Measurements from ENCODE around the gene ATAT1. TPM values are rescaled to one million over a fixed set of nuclear protein-coding genes. Genes with fewer than 3 reads are reported as not detected.

Gene ATAT1
- total RNA-seq, 1 donor from 2014 or later: 13.3 TPM

DNA sequence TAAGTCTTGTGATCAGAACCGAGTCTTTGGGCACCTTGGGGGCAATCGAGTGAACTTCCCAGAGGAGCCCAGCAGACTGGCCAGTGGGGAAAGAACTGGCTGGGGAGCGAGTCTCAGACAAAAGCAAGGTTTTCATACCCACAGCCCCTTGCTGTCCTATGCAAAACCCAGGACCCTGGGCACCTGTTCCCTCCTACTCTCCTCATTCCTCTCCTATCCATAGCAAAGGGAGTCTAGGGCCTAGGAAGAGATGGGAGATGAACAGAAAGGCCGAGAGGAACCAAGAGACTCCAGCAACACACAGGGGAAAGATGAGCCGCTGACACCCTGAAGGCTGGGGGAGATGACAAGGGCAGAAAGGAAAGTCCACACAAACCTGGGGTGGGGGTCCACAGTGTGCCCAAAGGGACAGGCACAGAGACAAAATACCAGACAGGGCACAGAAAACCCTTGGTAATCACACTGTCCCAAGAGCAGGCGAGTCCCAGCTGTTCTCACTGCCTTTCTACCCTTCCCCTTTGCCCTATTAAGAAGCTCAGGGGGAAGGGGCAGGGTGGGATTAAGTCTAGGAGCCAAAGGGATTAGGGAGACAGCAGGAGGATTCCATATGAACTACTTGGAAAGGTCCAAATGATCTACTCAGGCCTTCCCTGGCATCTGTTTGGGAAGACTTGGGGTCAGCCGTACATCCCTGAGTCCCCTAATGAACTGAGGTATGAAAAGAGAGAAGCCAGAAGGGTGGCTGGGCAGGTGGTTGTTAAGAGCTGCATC, 53.3 kb downstream of the ATAT1 start:
- H3K36me3 ChIP-seq: peaks cover 0 to 30% of the 10 kb centered on the region in 2 donors
- peaks cover 68% of the 10 kb centered on the region for H3K4me1 ChIP-seq
- peak overlapping the region; percentile 92 for H3K27ac ChIP-seq

DNA sequence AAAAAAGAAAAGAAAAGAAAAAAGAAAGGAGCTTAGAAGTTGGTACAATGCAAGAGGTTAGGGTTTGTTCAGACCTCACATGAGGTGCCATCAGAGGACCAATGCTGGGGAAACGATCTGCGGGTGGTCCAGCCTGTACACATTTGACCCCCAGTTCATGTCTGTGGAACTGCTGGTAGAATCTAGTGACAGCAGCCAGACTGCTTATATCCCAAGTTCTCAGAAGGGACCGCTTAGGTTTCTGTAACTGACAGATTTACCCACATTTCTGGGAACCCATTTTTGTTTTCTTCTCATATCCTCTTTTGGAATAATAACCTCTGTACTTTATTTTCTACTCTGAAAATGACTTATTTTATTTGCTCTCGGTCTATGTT, 55.1 kb downstream of the ATAT1 start:
- no peaks in the 10 kb centered on the region for H3K9me3 ChIP-seq
- no peaks in the 10 kb centered on the region for H3K27me3 ChIP-seq
- peak overlapping the region; percentile 93 to 97 for H3K4me3 ChIP-seq
- H3K4me1 ChIP-seq: peaks cover 80% of the 10 kb centered on the region
- intact Hi-C loops (cut with DNase I): loop anchor here (10.0 kb wide), 2 partner anchors 67 to 203 kb away; partner anchors contain the start of genes DDR1, MRPS18B and PPP1R10
- peaks cover 0 to 20% of the 10 kb centered on the region in 2 donors for H3K36me3 ChIP-seq
- H3K27ac ChIP-seq: peak overlapping the region; percentile 92
- DNase-seq (ENCODE audit: extremely low spot score in 2 of 2): no peak
- TF ChIP-seq, protein P1, sequence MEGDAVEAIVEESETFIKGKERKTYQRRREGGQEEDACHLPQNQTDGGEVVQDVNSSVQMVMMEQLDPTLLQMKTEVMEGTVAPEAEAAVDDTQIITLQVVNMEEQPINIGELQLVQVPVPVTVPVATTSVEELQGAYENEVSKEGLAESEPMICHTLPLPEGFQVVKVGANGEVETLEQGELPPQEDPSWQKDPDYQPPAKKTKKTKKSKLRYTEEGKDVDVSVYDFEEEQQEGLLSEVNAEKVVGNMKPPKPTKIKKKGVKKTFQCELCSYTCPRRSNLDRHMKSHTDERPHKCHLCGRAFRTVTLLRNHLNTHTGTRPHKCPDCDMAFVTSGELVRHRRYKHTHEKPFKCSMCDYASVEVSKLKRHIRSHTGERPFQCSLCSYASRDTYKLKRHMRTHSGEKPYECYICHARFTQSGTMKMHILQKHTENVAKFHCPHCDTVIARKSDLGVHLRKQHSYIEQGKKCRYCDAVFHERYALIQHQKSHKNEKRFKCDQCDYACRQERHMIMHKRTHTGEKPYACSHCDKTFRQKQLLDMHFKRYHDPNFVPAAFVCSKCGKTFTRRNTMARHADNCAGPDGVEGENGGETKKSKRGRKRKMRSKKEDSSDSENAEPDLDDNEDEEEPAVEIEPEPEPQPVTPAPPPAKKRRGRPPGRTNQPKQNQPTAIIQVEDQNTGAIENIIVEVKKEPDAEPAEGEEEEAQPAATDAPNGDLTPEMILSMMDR (IDR thresholded peaks at IDR 0.05): no peak

More for the DNA sequence above, 53.3 kb downstream of the ATAT1 start:
- Histone ChIP-seq H3K9me3 (no peaks in the 10 kb centered on the region), H3K27me3 (no peaks in the 10 kb centered on the region), H3K4me3 (peak overlapping the region; percentile 9 to 21)
- intact Hi-C loops (cut with DNase I): loop anchor here (1.0 to 10.0 kb wide), 3 partner anchors 42 to 205 kb away; partner anchors contain the start of genes DDR1, MRPS18B and PPP1R10
- TF ChIP-seq POLR2A (IDR thresholded peaks at IDR 0.05) (no peak), POLR2AphosphoS5 (IDR thresholded peaks at IDR 0.05; ENCODE audit: insufficient read depth in 1 of 2, low read depth in 1 of 2) (no peak)
- TF ChIP-seq, protein P1 (IDR thresholded peaks at IDR 0.05): no peak
- no peak for DNase-seq (ENCODE audit: extremely low spot score in 2 of 2)

DNA sequence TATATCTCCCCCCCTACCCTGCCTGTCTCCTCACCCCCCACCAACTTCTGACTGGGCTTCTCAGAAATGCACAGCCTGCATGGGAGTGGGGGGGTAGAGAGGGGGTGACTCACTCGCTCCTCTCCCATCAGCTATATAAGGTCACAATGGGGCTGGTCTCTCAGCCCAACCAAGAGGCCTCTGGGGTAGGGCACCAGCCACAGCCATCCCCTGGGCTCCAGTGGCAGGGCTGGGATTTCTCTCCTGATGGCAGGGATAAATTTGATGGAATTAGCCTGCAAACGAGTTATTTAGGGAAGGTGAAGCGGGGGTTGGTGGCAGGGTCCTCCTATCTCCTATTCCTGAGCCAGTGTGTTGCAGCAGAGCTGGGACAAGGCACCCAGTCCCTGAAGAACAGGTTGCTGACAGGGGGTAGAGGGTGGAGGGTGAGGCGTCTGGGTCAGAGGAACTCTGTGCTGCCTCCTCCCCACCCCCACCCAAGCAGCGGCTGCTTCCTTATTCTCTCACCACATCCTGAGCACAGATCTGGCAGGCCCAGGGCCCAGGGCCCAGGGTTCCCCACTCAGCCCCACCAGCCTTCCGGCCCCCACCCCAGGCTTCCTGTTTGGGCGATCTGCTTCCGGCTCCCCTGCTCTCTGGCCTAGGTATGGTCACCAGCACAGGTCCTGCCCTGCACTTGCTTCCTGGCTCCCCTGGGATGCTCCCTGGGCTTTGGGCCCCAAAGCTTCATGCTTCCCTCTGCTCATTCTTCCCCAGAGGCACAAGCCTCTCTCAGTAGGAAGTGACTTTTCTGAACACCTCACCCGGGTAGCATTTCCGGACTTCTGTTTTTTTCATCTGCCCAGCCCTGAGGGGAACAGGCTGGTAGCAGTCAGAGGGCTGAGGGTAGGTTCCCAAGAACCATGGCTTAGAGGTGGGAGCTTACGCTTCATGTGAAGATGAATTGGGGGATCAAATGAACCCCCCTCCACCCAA, 55.8 kb downstream of the ATAT1 start:
- Histone ChIP-seq H3K36me3 (peaks cover 0 to 13% of the 10 kb centered on the region in 2 donors), H3K4me3 (peak overlapping the region; percentile 93 to 97), H3K9me3 (no peaks in the 10 kb centered on the region), H3K27me3 (no peaks in the 10 kb centered on the region), H3K27ac (peak overlapping the region; percentile 92), H3K4me1 (peaks cover 80% of the 10 kb centered on the region)
- TF ChIP-seq, protein P1 (IDR thresholded peaks at IDR 0.05): no peak
- TF ChIP-seq POLR2AphosphoS5 (IDR thresholded peaks at IDR 0.05; ENCODE audit: insufficient read depth in 1 of 2, low read depth in 1 of 2) (peak; percentile 22 to 77), POLR2A (IDR thresholded peaks at IDR 0.05) (peak in 1 of 2 donors; percentile 3)
- intact Hi-C loops (cut with DNase I): loop anchor here (10.0 kb wide), 2 partner anchors 68 to 202 kb away; partner anchors contain the start of genes DDR1, MRPS18B and PPP1R10
- DNase-seq (ENCODE audit: extremely low spot score in 2 of 2): no peak

DNA sequence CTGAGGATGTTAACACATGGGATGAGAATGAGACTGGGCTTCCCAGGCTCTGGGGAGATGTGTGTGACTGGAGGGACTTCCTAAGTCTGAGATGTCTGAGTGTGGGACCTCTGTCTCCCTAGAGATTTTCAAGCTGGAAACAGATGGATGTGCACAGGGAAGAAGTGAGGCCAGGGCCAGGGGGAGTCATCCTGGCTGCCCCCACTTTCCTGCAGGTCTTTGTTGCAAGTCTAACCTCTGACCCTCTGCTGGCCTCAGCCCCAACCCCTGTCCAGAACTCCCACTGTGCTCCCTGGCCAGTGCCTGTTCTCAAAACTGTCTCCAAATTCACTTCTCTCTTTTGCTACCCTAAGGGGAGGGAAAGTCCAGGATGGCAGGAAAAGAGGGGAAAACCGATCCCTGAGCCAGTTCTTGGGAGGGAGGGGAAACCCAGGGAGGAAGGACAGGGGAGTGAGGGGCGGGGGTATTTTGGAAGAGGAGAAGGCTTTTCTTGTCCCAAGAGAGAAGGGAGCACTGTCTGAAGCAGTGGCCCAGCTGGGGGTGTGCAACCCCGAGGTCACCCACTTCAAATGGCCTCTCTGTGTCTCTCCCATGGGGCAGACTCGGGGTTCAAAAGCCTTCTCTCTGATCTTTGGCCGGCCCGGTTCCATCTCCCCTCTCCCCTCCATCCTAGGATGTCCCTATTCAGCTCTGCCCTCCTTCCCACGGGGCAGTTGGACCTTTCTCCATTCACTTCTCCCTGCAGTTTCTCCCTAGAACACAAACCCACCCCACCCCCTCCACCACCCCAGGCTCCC, 56.7 kb downstream of the ATAT1 start:
- H3K4me1 ChIP-seq: peaks cover 86% of the 10 kb centered on the region
- intact Hi-C loops (cut with DNase I): loop anchor here (10.0 kb wide), 2 partner anchors 69 to 201 kb away; partner anchors contain the start of genes DDR1, MRPS18B and PPP1R10
- no peak for DNase-seq (ENCODE audit: extremely low spot score in 2 of 2)

More for the DNA sequence above, 56.7 kb downstream of the ATAT1 start:
- H3K9me3 ChIP-seq: no peaks in the 10 kb centered on the region
- peaks cover 0 to 4% of the 10 kb centered on the region in 2 donors for H3K36me3 ChIP-seq
- no peak for TF ChIP-seq POLR2A (IDR thresholded peaks at IDR 0.05)
- TF ChIP-seq POLR2AphosphoS5 (IDR thresholded peaks at IDR 0.05; ENCODE audit: insufficient read depth in 1 of 2, low read depth in 1 of 2): no peak
- TF ChIP-seq, protein P1 (IDR thresholded peaks at IDR 0.05): no peak
- H3K27me3 ChIP-seq: no peaks in the 10 kb centered on the region
- peak overlapping the region; percentile 93 to 97 for H3K4me3 ChIP-seq
- H3K27ac ChIP-seq: peak overlapping the region; percentile 92

Data from vagina (tissue), 2 donors.